Hepatocyte (in vitro differentiated cells): ENCODE data around the gene SHISA6.

ENCODE experiments used
- EZH2 ChIP-seq: fragments of 200-600 bp; sonication (generic); IDR thresholded peaks from 2 replicates; pipeline ENCODE4 v1.6.1; 2016; ENCODE audit warnings: antibody characterized with exemption, mild to moderate bottlenecking, borderline replicate concordance
- EZH2phosphoT487 ChIP-seq: fragments of 200-600 bp; sonication (generic); IDR thresholded peaks from one replicate; pipeline ENCODE4 v1.6.1; 2018; ENCODE audit warnings: antibody characterized with exemption, mild to moderate bottlenecking, low read depth, moderate library complexity; ENCODE audit not compliant: unreplicated experiment, severe bottlenecking
- TF ChIP-seq, protein P1 (sequence below): fragments of 200-600 bp; sonication (generic); IDR thresholded peaks from 2 replicates; pipeline ENCODE4 v1.5.1; 2016; ENCODE audit warnings: antibody characterized with exemption, mild to moderate bottlenecking; ENCODE audit not compliant: poor library complexity

DNA sequence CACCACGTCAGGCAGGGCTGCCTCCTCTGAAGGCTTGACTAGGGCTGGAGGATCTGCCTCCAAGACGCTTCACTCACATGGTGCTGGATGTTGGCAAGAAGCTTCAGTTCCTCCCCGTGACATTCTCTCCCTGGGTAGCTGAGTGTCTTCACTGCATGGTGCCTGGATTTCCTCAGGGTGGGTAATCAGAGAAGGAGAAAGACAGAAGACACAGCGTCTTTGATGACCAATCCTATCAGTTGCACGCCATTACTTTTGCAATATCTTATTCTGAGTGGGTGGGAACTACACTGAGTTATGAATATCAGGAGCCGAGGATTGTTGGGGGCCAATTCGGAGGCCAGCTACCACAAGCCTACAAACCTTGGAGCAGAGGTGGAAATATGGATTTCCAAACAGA lies 139.7 kb downstream of the SHISA6 start:
- TF ChIP-seq EZH2phosphoT487 (no peak), EZH2 (no peak)
- TF ChIP-seq, protein P1, sequence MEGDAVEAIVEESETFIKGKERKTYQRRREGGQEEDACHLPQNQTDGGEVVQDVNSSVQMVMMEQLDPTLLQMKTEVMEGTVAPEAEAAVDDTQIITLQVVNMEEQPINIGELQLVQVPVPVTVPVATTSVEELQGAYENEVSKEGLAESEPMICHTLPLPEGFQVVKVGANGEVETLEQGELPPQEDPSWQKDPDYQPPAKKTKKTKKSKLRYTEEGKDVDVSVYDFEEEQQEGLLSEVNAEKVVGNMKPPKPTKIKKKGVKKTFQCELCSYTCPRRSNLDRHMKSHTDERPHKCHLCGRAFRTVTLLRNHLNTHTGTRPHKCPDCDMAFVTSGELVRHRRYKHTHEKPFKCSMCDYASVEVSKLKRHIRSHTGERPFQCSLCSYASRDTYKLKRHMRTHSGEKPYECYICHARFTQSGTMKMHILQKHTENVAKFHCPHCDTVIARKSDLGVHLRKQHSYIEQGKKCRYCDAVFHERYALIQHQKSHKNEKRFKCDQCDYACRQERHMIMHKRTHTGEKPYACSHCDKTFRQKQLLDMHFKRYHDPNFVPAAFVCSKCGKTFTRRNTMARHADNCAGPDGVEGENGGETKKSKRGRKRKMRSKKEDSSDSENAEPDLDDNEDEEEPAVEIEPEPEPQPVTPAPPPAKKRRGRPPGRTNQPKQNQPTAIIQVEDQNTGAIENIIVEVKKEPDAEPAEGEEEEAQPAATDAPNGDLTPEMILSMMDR, result no peak
